Karpas-422 (cell line): ENCODE measurements around the gene SRGAP2B. TPM values are rescaled to one million over a fixed set of nuclear protein-coding genes. Genes with fewer than 3 reads are reported as not detected.
"Not testable (repeated sequence)": the region's sequence is repeated elsewhere in the genome, so short reads cannot be mapped to it uniquely, and the experiment has no call there.

Source experiments
- DNase-seq: peaks from one replicate; pipeline ENCODE4 v3.0.0-alpha.2; 2015
- H2AFZ ChIP-seq: fragments of 200-600 bp; sonication (generic); 2 replicates; pipeline ENCODE4 v1.6.1; 2014; ENCODE audit warnings: antibody characterized with exemption, low read length, mixed read lengths
- H3K27ac ChIP-seq: fragments of 200-600 bp; sonication (generic); 2 replicates; pipeline ENCODE4 v1.5.1; 2014; ENCODE audit warnings: mild to moderate bottlenecking, low read length, moderate library complexity
- H3K27me3 ChIP-seq: fragments of 200-600 bp; sonication (generic); 2 replicates; pipeline ENCODE4 v1.6.1; 2014; ENCODE audit warnings: low read length, mixed read lengths
- H3K36me3 ChIP-seq: fragments of 200-600 bp; sonication (generic); 2 replicates; pipeline ENCODE4 v1.6.1; 2014; ENCODE audit warnings: low read length, mixed read lengths; ENCODE audit not compliant: insufficient read depth
- H3K4me1 ChIP-seq: fragments of 200-600 bp; sonication (generic); 2 replicates; pipeline ENCODE4 v1.6.1; 2014; ENCODE audit warnings: mild to moderate bottlenecking, low read length, mixed read lengths
- H3K4me2 ChIP-seq: fragments of 200-600 bp; sonication (generic); 2 replicates; pipeline ENCODE4 v1.6.1; 2014; ENCODE audit warnings: low read length, low read depth, mild to moderate bottlenecking; ENCODE audit not compliant: poor library complexity, severe bottlenecking
- H3K4me3 ChIP-seq: fragments of 200-600 bp; sonication (generic); 2 replicates; pipeline ENCODE4 v1.5.1; 2014; ENCODE audit warnings: mild to moderate bottlenecking, antibody characterized with exemption, low read length, mixed read lengths
- H3K79me2 ChIP-seq: fragments of 200-600 bp; sonication (generic); 2 replicates; pipeline ENCODE4 v1.6.1; 2014; ENCODE audit warnings: mild to moderate bottlenecking, low read length, mixed read lengths
- H3K9ac ChIP-seq: fragments of 200-600 bp; sonication (generic); 2 replicates; pipeline ENCODE4 v1.6.0; 2014; ENCODE audit warnings: low read length
- H3K9me2 ChIP-seq: fragments of 200-600 bp; sonication (generic), shearing (Covaris generic); replicated peaks from 2 replicates; pipeline ENCODE4 v1.6.0; 2014; ENCODE audit warnings: mild to moderate bottlenecking, low read length, moderate library complexity; ENCODE audit not compliant: insufficient read depth
- H3K9me3 ChIP-seq: fragments of 300-700, 200-600 bp; sonication (generic); 2 replicates; pipeline ENCODE4 v1.6.1; 2014; ENCODE audit warnings: low read length, mixed read lengths
- H4K20me1 ChIP-seq: fragments of 200-600 bp; sonication (generic); 2 replicates; pipeline ENCODE4 v1.6.1; 2014; ENCODE audit warnings: mild to moderate bottlenecking, antibody characterized with exemption, low read length, low read depth; ENCODE audit not compliant: insufficient read depth
- total RNA-seq: library from RNA; depleted of rRNA; stranded (reverse); fragments of >200 nt; shearing (Covaris generic); gene quantifications from 2 replicates; pipeline ENCODE4 v1.2.3, GENCODE V29; 2014; ENCODE audit warnings: low replicate concordance

SRGAP2B gene
- total RNA-seq, 1 experiment from 2014 or later = 16.0 TPM

DNA sequence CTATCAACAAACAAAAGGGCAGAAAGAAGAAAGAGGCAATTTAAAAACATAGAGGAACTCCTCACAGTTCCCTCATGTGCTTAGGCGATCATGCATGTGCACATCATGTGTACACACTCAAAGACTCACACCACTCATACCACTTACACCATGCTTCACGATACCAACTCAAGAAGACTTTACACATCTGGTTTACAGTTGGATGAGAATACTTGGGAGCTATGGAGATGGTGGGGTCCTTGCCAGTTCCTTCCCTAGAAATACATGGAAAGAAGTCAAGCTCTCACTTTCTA lies 96.2 kb downstream of the SRGAP2B start:
- H3K27me3 ChIP-seq, H3K9ac ChIP-seq, H3K79me2 ChIP-seq, H4K20me1 ChIP-seq, H2AFZ ChIP-seq, H3K27ac ChIP-seq, H3K9me2 ChIP-seq, H3K4me1 ChIP-seq, H3K36me3 ChIP-seq, DNase-seq, H3K4me3 ChIP-seq, H3K4me2 ChIP-seq, H3K9me3 ChIP-seq: not testable (repeated sequence)

DNA sequence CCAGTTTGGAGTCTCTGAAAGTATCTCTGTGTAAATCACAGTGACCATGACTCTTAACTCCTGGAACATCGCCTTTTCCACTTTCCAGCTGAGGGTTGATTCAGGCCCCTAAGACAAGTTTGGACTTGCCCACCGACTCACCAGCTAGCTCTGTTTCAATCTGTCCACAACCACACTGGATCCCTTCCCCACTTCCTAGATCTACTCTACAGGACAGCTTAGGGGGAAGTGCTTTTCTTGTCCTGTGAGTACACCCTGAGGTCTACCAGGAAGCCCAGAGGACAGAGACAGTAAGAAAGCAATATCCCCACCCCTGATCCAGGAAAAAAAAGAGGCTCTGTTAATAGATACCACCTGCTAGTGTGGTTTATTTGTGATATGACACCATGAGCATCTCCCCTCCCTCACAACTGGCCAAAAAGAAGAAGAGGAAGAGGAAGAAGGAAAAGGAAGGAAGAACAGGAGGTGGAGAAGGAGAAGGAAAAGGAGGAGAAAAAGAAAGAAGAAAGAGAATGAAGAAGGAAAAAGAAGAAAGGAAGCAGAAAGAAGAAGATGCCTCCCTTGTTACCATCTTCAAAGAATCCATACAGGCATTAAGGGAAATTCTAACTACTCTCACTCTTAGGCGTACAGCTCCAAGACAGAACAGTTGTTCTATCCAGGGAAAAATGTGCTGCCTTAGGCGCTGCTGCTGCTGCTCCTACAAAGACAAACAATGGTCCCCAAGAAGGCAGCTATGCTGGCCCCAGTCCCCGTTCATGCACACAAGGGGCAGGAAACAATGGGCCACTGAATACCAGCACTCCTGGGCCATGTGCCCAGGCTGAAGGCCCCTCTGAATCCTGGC lies 96.8 kb downstream of the SRGAP2B start:
- not testable (repeated sequence) for H3K27me3 ChIP-seq, H3K36me3 ChIP-seq, H3K79me2 ChIP-seq, H3K27ac ChIP-seq, H3K9ac ChIP-seq, H3K9me3 ChIP-seq, H3K9me2 ChIP-seq, H3K4me2 ChIP-seq, H3K4me1 ChIP-seq, H3K4me3 ChIP-seq, H4K20me1 ChIP-seq, DNase-seq, H2AFZ ChIP-seq

DNA sequence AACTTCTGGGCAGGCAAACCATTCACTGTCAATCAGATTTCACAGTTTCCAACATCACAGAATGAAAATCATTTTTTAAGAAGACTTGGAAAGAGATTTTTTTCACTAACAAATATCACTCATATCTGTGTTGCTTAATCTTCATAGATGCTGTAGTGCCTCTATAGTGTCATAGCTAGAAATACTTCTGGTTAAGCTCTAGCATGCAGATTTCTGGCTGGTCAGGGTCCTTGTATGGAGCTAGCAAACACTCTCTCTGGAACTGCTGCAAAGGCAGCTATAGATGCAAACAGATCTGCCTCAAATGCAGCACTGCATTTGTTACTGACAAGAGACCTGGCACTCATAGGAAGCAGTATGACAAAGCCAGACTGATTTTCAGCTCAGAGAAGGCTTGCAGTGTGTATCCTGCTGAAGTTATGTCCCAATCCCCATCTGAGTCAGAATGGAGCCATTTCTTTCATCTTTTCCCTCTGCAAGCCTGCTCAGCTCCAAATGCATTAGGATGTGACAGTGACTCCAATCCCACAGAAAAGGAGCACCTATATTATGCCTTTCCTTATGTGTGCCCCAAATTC lies 99.2 kb downstream of the SRGAP2B start:
- H3K79me2 ChIP-seq, H2AFZ ChIP-seq, H3K9ac ChIP-seq, H3K9me2 ChIP-seq, H3K4me2 ChIP-seq, H3K27ac ChIP-seq, H3K27me3 ChIP-seq, H3K9me3 ChIP-seq, H3K36me3 ChIP-seq, DNase-seq, H4K20me1 ChIP-seq, H3K4me3 ChIP-seq, H3K4me1 ChIP-seq: not testable (repeated sequence)

DNA sequence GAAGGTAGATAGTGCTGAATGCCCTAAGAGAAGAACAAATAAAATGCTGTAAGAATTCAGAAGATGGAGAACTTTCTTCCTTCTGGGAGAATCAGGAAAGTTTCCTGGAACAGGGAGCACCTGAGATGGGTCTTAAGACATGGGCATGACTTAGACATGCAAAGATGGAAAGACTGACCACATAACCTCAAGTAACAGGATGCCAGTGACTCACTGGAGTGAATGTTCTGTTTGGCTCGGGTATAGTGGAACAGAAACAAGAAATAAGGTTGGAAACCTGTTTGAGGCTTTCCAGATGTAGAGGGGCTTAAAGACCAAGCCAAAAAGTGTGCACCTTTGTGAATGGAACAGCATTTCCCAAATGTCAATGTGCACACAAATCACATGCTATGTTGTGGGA lies 102.2 kb downstream of the SRGAP2B start:
- not testable (repeated sequence) for H4K20me1 ChIP-seq, H3K4me3 ChIP-seq, H3K27ac ChIP-seq, H3K79me2 ChIP-seq, H2AFZ ChIP-seq, DNase-seq, H3K9ac ChIP-seq, H3K4me2 ChIP-seq, H3K4me1 ChIP-seq, H3K36me3 ChIP-seq, H3K27me3 ChIP-seq, H3K9me2 ChIP-seq, H3K9me3 ChIP-seq

DNA sequence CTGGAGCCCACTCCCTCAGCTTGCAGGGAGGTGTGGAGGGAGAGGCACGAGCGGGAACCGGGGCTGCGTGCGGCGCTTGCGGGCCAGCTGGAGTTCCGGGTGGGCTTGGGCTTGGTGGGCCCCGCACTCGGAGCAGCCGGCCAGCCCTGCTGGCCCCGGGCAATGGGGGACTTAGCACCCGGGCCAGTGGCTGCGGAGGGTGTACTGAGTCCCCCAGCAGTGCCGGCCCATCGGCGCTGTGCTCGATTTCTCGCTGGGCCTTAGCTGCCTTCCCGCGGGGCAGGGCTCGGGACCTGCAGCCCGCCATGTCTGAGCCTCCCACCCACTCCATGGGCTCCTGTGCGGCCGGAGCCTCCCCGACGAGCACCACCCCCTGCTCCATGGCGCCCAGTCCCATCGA lies 104.5 kb downstream of the SRGAP2B start:
- H3K9me3 ChIP-seq, H3K79me2 ChIP-seq, H3K4me1 ChIP-seq, H4K20me1 ChIP-seq, H3K27me3 ChIP-seq, H3K4me2 ChIP-seq, H3K9me2 ChIP-seq, H3K36me3 ChIP-seq, H3K9ac ChIP-seq, H2AFZ ChIP-seq, H3K27ac ChIP-seq, DNase-seq, H3K4me3 ChIP-seq: not testable (repeated sequence)

DNA sequence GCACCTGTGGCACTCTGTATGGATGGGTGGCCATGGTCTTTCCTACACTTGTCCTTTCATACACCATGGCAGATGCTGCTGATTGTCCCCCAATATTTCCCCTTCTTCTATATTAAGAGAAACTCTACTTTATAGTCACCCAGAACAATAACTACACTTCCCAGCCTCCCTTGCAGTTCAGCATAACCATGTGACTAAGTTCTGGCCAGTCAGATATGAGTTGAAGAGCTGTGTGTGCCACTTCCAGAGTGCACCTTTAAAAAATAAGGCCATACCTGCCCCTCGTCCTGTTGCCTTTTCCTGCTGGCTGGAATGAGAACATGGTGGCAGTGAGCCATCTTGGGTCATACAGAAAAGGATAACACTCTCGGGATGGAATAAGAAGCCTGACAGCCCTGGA lies 108.0 kb downstream of the SRGAP2B start:
- not testable (repeated sequence) for H3K9ac ChIP-seq, H2AFZ ChIP-seq, DNase-seq, H4K20me1 ChIP-seq, H3K9me3 ChIP-seq, H3K27me3 ChIP-seq, H3K27ac ChIP-seq, H3K4me1 ChIP-seq, H3K9me2 ChIP-seq, H3K79me2 ChIP-seq, H3K36me3 ChIP-seq, H3K4me3 ChIP-seq, H3K4me2 ChIP-seq

DNA sequence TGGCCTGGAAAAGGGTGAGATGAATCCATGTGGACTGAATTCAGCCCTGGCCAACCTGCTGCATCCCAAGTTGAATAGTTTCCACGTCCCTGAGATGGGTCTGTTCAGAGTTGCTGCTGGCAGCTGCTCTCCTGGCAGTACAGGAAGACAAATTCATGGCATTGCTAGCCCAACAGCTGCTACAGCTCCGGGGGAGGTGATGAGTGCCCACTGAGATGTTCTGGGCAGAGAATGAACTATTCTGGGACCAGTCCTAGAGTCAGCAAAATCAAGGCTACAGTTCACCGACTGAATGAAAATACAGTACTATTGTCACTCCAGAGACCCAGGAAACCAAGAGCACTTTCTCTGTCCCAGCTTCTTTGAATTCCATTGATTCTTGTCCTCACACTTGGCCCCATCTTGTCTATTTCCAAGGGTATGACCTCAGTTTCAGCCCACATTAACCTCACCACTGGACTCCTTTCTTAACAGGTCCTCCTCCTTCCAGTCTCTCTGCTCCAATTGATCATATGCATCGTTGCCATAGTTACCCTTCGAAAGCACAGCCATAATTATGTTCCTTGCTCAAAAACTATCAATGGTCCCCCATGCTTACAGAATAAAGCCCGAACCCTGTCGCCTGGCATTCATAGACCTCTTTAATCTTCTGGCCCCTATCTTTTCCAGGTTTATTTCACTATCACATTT lies 108.8 kb downstream of the SRGAP2B start:
- not testable (repeated sequence) for H3K27ac ChIP-seq, DNase-seq, H3K9ac ChIP-seq, H3K4me2 ChIP-seq, H2AFZ ChIP-seq, H3K9me3 ChIP-seq, H3K36me3 ChIP-seq, H3K4me3 ChIP-seq, H3K27me3 ChIP-seq, H3K4me1 ChIP-seq, H3K79me2 ChIP-seq, H3K9me2 ChIP-seq, H4K20me1 ChIP-seq

DNA sequence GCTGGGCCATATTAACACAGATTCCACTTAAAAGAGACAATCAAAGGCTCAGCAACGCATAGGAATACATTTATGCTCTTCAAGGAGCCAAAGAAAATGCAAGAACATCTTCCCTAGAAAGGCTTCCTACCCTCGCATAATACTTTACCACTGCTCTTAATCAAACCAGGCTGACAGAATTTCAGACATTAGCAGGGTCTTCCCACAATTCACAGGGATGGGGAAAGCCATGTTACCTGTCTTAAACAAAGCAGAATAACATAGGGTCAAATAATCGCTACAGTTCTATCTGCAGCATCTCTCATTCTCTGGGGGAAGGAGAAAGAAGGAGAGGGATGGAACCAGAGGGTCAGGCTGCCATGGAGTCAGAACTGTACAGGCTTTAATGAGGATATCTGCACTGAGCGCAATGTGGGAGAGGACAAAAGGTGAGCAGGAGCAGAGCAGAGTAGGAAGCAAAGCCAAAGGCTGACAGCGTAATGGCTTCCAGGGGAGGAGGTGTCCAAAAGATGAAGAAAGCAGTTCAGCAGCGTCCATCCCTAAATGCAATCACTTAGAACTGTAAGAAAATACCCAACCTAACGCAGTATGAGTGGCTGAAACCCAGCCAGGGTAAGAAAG lies 109.5 kb downstream of the SRGAP2B start:
- H3K4me2 ChIP-seq, H3K4me1 ChIP-seq, H2AFZ ChIP-seq, H3K9ac ChIP-seq, H3K4me3 ChIP-seq, H3K36me3 ChIP-seq, DNase-seq, H3K9me2 ChIP-seq, H3K27me3 ChIP-seq, H4K20me1 ChIP-seq, H3K9me3 ChIP-seq, H3K79me2 ChIP-seq, H3K27ac ChIP-seq: not testable (repeated sequence)
